GM23338 (cell line): ENCODE measurements around the gene PHKG2. TPM values are rescaled to one million over a fixed set of nuclear protein-coding genes. Genes with fewer than 3 reads are reported as not detected.

Experiments
- ATAC-seq: fragments of 200-7000 bp; cut with Tn5 transposase; 3 replicates; pipeline ENCODE4 v1.9.1; 2020
- DNase-seq: peaks from one replicate; pipeline ENCODE4 v3.0.0-alpha.2; 2015; ENCODE audit warnings: low spot score
- H2AFZ ChIP-seq: fragments of 200-600 bp; sonication (generic); 2 replicates; pipeline ENCODE4 v1.8.0; 2016; ENCODE audit warnings: antibody characterized with exemption, mild to moderate bottlenecking, moderate library complexity
- H3F3A ChIP-seq: fragments of 200-600 bp; sonication (generic); replicated peaks from 2 replicates; pipeline ENCODE4 v1.8.0; 2017; ENCODE audit warnings: antibody characterized with exemption, mixed run types, low read depth
- H3K27ac ChIP-seq: fragments of 200-600 bp; sonication (generic); 2 replicates; pipeline ENCODE4 v1.6.1; 2016; ENCODE audit warnings: low read depth
- H3K27me3 ChIP-seq: fragments of 200-600 bp; sonication (generic); 2 replicates; pipeline ENCODE4 v1.8.0; 2016; ENCODE audit warnings: mild to moderate bottlenecking, mixed run types, moderate library complexity; ENCODE audit not compliant: insufficient read depth
- H3K36me3 ChIP-seq: fragments of 200-600 bp; sonication (generic); 2 replicates; pipeline ENCODE4 v1.8.0; 2016; ENCODE audit warnings: mild to moderate bottlenecking; ENCODE audit not compliant: insufficient read depth
- H3K4me1 ChIP-seq: fragments of 200-600 bp; sonication (generic); 2 replicates; pipeline ENCODE4 v1.8.0; 2016; ENCODE audit warnings: mild to moderate bottlenecking, moderate library complexity; ENCODE audit not compliant: insufficient read depth
- H3K4me2 ChIP-seq: fragments of 200-600 bp; sonication (generic); 2 replicates; pipeline ENCODE4 v1.7.1; 2017; ENCODE audit warnings: mixed run types
- H3K4me3 ChIP-seq: fragments of 200-600 bp; sonication (generic); 2 replicates; pipeline ENCODE4 v1.6.1; 2016; ENCODE audit warnings: mixed run types
- H3K79me2 ChIP-seq: fragments of 200-600 bp; sonication (generic); replicated peaks from 2 replicates; pipeline ENCODE4 v1.8.0; 2017; ENCODE audit warnings: mild to moderate bottlenecking; ENCODE audit not compliant: insufficient read depth
- H3K9me2 ChIP-seq: fragments of 200-600 bp; sonication (generic); 2 replicates; pipeline ENCODE4 v1.8.0; 2017; ENCODE audit not compliant: insufficient read depth
- H4K20me1 ChIP-seq: fragments of 200-600 bp; sonication (generic); replicated peaks from 2 replicates; pipeline ENCODE4 v1.8.0; 2017; ENCODE audit warnings: mild to moderate bottlenecking; ENCODE audit not compliant: insufficient read depth
- H3K27ac Mint-ChIP-seq: 2 replicates; pipeline ENCODE4 v1.8.0; 2020; ENCODE audit warnings: inconsistent platforms, mild to moderate bottlenecking, moderate library complexity, mixed read lengths
- H3K27me3 Mint-ChIP-seq: 3 replicates; pipeline ENCODE4 v1.8.0; 2022; ENCODE audit warnings: low read depth, mild to moderate bottlenecking, moderate library complexity, mixed read lengths, inconsistent platforms; ENCODE audit not compliant: insufficient read depth, poor library complexity
- H3K36me3 Mint-ChIP-seq: 3 replicates; pipeline ENCODE4 v1.8.0; 2021; ENCODE audit warnings: low read depth, mild to moderate bottlenecking, inconsistent platforms, moderate library complexity, mixed read lengths
- H3K4me1 Mint-ChIP-seq: 3 replicates; pipeline ENCODE4 v1.8.0; 2020; ENCODE audit warnings: mild to moderate bottlenecking, inconsistent platforms, mixed read lengths
- H3K4me3 Mint-ChIP-seq: 3 replicates; pipeline ENCODE4 v1.8.0; 2021; ENCODE audit warnings: moderate library complexity, mild to moderate bottlenecking, inconsistent platforms, mixed read lengths
- H3K9me3 Mint-ChIP-seq: 3 replicates; pipeline ENCODE4 v1.8.0; 2020; ENCODE audit warnings: moderate library complexity, mild to moderate bottlenecking, inconsistent platforms, mixed read lengths
- CREB1 ChIP-seq: fragments of 250-450 bp; sonication (Bioruptor Pico); IDR thresholded peaks from 2 replicates; pipeline ENCODE4 v1.5.0; 2020; ENCODE audit warnings: low read depth, mild to moderate bottlenecking, moderate library complexity
- CTCF ChIP-seq, 2 experiments: fragments of 200-600 bp in 1 of 2; sonication (generic) in 1 of 2; conservative IDR thresholded peaks; 2 replicates each; pipeline versions ENCODE4 v1.5.1 to v1.6.1; 2016 to 2017; ENCODE audit warnings: antibody characterized with exemption in 2 of 2, low read depth in 2 of 2, mild to moderate bottlenecking in 2 of 2, moderate library complexity in 1 of 2
- NANOG ChIP-seq: IDR thresholded peaks from 2 replicates; pipeline ENCODE4 v1.6.1; 2016; ENCODE audit warnings: antibody characterized with exemption, borderline replicate concordance
- ZNF114 ChIP-seq: fragments of 250-450 bp; sonication (Bioruptor Pico); IDR thresholded peaks from 2 replicates; pipeline ENCODE4 v1.5.0; 2020; ENCODE audit warnings: mild to moderate bottlenecking, moderate library complexity
- ZNF331 ChIP-seq: fragments of 250-450 bp; sonication (Bioruptor Pico); IDR thresholded peaks from 2 replicates; pipeline ENCODE4 v1.5.0; 2020; ENCODE audit warnings: low read depth, mild to moderate bottlenecking, moderate library complexity
- polyA plus RNA-seq: library from polyadenylated mRNA; unstranded; fragments of >200 nt; fragmentation: Nextera tagmentation; extraction: Ambion mirVana; gene quantifications from 2 replicates; pipeline ENCODE4 v1.2.1, GENCODE V29; 2016
- total RNA-seq: library from RNA; depleted of rRNA; stranded (reverse); fragments of >200 nt; shearing (Covaris generic); gene quantifications from 2 replicates; pipeline ENCODE4 v1.2.3, GENCODE V29; 2014
- TF ChIP-seq, protein P1 (sequence below): IDR thresholded peaks from 2 replicates; pipeline ENCODE4 v1.6.1; 2016; ENCODE audit warnings: antibody characterized with exemption
- TF ChIP-seq, protein P2 (sequence below): fragments of 250-450 bp; sonication (Bioruptor Pico); IDR thresholded peaks from 2 replicates; pipeline ENCODE4 v1.5.0; 2020; ENCODE audit warnings: mild to moderate bottlenecking, moderate library complexity

PHKG2 gene
- total and polyA plus RNA-seq, 2 experiments from 2014 or later, result 26.9 to 27.0 TPM

DNA sequence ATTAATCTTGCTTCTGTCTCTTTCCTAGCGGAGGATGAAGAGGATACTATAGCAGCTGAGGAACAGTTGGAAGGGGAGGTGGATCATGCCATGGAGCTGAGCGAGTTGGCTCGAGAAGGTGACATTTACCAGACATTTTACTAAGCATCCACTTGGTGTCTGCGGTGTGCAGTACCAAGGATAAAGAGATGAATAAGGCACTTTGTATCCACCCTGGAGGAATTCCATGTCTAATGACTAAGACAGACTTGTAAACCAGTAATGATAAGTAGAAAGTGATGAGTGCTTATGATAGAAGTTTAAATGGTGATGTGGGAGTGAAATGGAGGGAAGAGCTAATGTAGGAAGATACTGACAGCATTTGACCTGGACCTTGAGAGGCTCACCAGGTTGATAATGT is 37.3 kb upstream of the PHKG2 start (continued):
- TF ChIP-seq CTCF (conservative IDR thresholded peaks at IDR 0.05; ENCODE audit: low read depth in 2 of 2), result no peak
- no peak for TF ChIP-seq ZNF331 (CRISPR knock-in tag)

GRCh38 chr16:30711712-30712111 is 36.5 kb upstream of the PHKG2 start:
- Histone ChIP-seq H2AFZ (no peak overlapping the region), H3K79me2 (peaks cover 5% of the 10 kb centered on the region; the same call in 1 of the 2 replicates), H3K36me3 (peaks cover 78% of the 10 kb centered on the region), H3F3A (peaks cover 5% of the 10 kb centered on the region; the same call in 1 of the 2 replicates), H3K9me2 (no peaks in the 10 kb centered on the region), H3K4me1 (no peaks in the 10 kb centered on the region), H3K4me3 (no peak overlapping the region), H3K4me2 (no peak overlapping the region), H3K27ac (no peak overlapping the region), H3K27me3 (no peaks in the 10 kb centered on the region), H4K20me1 (peaks cover 30% of the 10 kb centered on the region)
- no peak overlapping the region for H3K4me3 Mint-ChIP-seq
- DNase-seq, result no peak
- H3K36me3 Mint-ChIP-seq, result peaks cover 94% of the 10 kb centered on the region
- ATAC-seq, result no peak
- no peaks in the 10 kb centered on the region for H3K27me3 Mint-ChIP-seq
- H3K9me3 Mint-ChIP-seq, result no peaks in the 10 kb centered on the region; the same call in 2 of the 3 replicates
- no peak for TF ChIP-seq ZNF114
- TF ChIP-seq, protein P1, sequence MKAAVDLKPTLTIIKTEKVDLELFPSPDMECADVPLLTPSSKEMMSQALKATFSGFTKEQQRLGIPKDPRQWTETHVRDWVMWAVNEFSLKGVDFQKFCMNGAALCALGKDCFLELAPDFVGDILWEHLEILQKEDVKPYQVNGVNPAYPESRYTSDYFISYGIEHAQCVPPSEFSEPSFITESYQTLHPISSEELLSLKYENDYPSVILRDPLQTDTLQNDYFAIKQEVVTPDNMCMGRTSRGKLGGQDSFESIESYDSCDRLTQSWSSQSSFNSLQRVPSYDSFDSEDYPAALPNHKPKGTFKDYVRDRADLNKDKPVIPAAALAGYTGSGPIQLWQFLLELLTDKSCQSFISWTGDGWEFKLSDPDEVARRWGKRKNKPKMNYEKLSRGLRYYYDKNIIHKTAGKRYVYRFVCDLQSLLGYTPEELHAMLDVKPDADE, result no peak
- no peak for TF ChIP-seq NANOG
- no peak for TF ChIP-seq ZNF331 (CRISPR knock-in tag)
- no peak for TF ChIP-seq CREB1 (CRISPR knock-in tag)
- TF ChIP-seq, protein P2, sequence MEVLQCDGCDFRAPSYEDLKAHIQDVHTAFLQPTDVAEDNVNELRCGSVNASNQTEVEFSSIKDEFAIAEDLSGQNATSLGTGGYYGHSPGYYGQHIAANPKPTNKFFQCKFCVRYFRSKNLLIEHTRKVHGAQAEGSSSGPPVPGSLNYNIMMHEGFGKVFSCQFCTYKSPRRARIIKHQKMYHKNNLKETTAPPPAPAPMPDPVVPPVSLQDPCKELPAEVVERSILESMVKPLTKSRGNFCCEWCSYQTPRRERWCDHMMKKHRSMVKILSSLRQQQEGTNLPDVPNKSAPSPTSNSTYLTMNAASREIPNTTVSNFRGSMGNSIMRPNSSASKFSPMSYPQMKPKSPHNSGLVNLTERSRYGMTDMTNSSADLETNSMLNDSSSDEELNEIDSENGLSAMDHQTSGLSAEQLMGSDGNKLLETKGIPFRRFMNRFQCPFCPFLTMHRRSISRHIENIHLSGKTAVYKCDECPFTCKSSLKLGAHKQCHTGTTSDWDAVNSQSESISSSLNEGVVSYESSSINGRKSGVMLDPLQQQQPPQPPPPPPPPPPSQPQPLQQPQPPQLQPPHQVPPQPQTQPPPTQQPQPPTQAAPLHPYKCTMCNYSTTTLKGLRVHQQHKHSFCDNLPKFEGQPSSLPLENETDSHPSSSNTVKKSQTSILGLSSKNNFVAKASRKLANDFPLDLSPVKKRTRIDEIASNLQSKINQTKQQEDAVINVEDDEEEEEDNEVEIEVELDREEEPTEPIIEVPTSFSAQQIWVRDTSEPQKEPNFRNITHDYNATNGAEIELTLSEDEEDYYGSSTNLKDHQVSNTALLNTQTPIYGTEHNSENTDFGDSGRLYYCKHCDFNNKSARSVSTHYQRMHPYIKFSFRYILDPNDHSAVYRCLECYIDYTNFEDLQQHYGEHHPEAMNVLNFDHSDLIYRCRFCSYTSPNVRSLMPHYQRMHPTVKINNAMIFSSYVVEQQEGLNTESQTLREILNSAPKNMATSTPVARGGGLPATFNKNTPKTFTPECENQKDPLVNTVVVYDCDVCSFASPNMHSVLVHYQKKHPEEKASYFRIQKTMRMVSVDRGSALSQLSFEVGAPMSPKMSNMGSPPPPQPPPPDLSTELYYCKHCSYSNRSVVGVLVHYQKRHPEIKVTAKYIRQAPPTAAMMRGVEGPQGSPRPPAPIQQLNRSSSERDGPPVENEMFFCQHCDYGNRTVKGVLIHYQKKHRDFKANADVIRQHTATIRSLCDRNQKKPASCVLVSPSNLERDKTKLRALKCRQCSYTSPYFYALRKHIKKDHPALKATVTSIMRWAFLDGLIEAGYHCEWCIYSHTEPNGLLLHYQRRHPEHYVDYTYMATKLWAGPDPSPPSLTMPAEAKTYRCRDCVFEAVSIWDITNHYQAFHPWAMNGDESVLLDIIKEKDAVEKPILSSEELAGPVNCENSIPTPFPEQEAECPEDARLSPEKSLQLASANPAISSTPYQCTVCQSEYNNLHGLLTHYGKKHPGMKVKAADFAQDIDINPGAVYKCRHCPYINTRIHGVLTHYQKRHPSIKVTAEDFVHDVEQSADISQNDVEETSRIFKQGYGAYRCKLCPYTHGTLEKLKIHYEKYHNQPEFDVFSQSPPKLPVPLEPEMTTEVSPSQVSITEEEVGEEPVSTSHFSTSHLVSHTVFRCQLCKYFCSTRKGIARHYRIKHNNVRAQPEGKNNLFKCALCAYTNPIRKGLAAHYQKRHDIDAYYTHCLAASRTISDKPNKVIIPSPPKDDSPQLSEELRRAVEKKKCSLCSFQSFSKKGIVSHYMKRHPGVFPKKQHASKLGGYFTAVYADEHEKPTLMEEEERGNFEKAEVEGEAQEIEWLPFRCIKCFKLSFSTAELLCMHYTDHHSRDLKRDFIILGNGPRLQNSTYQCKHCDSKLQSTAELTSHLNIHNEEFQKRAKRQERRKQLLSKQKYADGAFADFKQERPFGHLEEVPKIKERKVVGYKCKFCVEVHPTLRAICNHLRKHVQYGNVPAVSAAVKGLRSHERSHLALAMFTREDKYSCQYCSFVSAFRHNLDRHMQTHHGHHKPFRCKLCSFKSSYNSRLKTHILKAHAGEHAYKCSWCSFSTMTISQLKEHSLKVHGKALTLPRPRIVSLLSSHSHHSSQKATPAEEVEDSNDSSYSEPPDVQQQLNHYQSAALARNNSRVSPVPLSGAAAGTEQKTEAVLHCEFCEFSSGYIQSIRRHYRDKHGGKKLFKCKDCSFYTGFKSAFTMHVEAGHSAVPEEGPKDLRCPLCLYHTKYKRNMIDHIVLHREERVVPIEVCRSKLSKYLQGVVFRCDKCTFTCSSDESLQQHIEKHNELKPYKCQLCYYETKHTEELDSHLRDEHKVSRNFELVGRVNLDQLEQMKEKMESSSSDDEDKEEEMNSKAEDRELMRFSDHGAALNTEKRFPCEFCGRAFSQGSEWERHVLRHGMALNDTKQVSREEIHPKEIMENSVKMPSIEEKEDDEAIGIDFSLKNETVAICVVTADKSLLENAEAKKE (CRISPR knock-in tag), result no peak
- H3K27ac Mint-ChIP-seq, result no peak overlapping the region
- H3K4me1 Mint-ChIP-seq, result no peaks in the 10 kb centered on the region
